Mesodermal cell (in vitro differentiated cells): ENCODE results near the gene LRIT2.

Experiments used
- H3K27ac ChIP-seq: 2 replicates; pipeline ENCODE4 v1.7.0; 2013; ENCODE audit warnings: mild to moderate bottlenecking, low read depth, low read length, moderate library complexity; ENCODE audit not compliant: severe bottlenecking
- H3K36me3 ChIP-seq: 2 replicates; pipeline ENCODE4 v1.7.1; 2013; ENCODE audit warnings: mild to moderate bottlenecking, low read length, moderate library complexity; ENCODE audit not compliant: control insufficient read depth, insufficient read depth
- H3K4me1 ChIP-seq: one replicate; pipeline ENCODE4 v1.7.1; 2013; ENCODE audit warnings: mild to moderate bottlenecking, low read length; ENCODE audit not compliant: insufficient read depth, control insufficient read depth, poor library complexity, severe bottlenecking
- H3K4me3 ChIP-seq: 2 replicates; pipeline ENCODE4 v1.7.0; 2013; ENCODE audit warnings: low read length, control low read depth, mild to moderate bottlenecking; ENCODE audit not compliant: insufficient read depth, poor library complexity, severe bottlenecking; ENCODE audit errors: extremely low read depth
- H3K9me3 ChIP-seq: 2 replicates; pipeline ENCODE4 v1.7.1; 2013; ENCODE audit warnings: mild to moderate bottlenecking, low read length, moderate library complexity; ENCODE audit not compliant: control insufficient read depth
- WGBS, 2 experiments: methylation state at CpG; one replicate each; pipeline ENCODE4 v1.1.5; 2013; ENCODE audit warnings: missing lambda C conversion rate in 2 of 2; ENCODE audit not compliant: insufficient coverage in 2 of 2; 5-methylcytosine and 5-hydroxymethylcytosine counted together

The LRIT2 gene

GRCh38 chr10:84238909-84239308, 13.6 kb upstream of the LRIT2 start:
- H3K4me3 ChIP-seq: no peak overlapping the region
- no peaks in the 10 kb centered on the region for H3K36me3 ChIP-seq
- no peaks in the 10 kb centered on the region for H3K4me1 ChIP-seq
- WGBS, 2 experiments: 86 to 93% methylated on average over 1 to 2 of the region's 3 CpGs
- H3K27ac ChIP-seq: no peak overlapping the region
- no peaks in the 10 kb centered on the region for H3K9me3 ChIP-seq

- Histone ChIP-seq H3K27ac (no peak overlapping the region), H3K4me1 (no peaks in the 10 kb centered on the region), H3K36me3 (no peaks in the 10 kb centered on the region), H3K9me3 (no peaks in the 10 kb centered on the region), H3K4me3 (no peak overlapping the region)
- WGBS, 2 experiments: 54 to 57% methylated on average over 50 to 52 of the region's 52 CpGs
These were observed 12.1 kb upstream of the LRIT2 start for GRCh38 chr10:84237199-84238051.

- no peaks in the 10 kb centered on the region for H3K4me1 ChIP-seq
- WGBS, 2 experiments: 84 to 90% methylated on average over 6 of the region's 6 CpGs
- no peaks in the 10 kb centered on the region for H3K9me3 ChIP-seq
- no peaks in the 10 kb centered on the region for H3K36me3 ChIP-seq
- H3K27ac ChIP-seq: no peak overlapping the region
- no peak overlapping the region for H3K4me3 ChIP-seq
These were observed 11.5 kb upstream of the LRIT2 start for GRCh38 chr10:84236807-84237198.

- no peaks in the 10 kb centered on the region for H3K36me3 ChIP-seq
- H3K4me1 ChIP-seq: no peaks in the 10 kb centered on the region
- WGBS, 2 experiments: 75% methylated on average over 2 of the region's 4 CpGs
- no peak overlapping the region for H3K27ac ChIP-seq
- no peaks in the 10 kb centered on the region for H3K9me3 ChIP-seq
- no peak overlapping the region for H3K4me3 ChIP-seq
These were observed 9.8 kb upstream of the LRIT2 start for GRCh38 chr10:84235096-84235495.

- Histone ChIP-seq H3K27ac (no peak overlapping the region), H3K4me3 (no peak overlapping the region), H3K36me3 (no peaks in the 10 kb centered on the region), H3K4me1 (no peaks in the 10 kb centered on the region), H3K9me3 (no peaks in the 10 kb centered on the region)
- WGBS, 2 experiments: 89 to 96% methylated on average over 3 to 4 of the region's 4 CpGs
These were observed 9.1 kb upstream of the LRIT2 start for GRCh38 chr10:84234479-84234878.

- Histone ChIP-seq H3K4me3 (no peak overlapping the region), H3K4me1 (no peaks in the 10 kb centered on the region), H3K36me3 (no peaks in the 10 kb centered on the region), H3K27ac (no peak overlapping the region), H3K9me3 (no peaks in the 10 kb centered on the region)
- WGBS, 2 experiments: 81 to 90% methylated on average over 4 of the region's 4 CpGs
These were observed 8.6 kb upstream of the LRIT2 start for GRCh38 chr10:84233940-84234339.

- H3K36me3 ChIP-seq: no peaks in the 10 kb centered on the region
- WGBS, 2 experiments: 87 to 93% methylated on average over 10 of the region's 10 CpGs
These were observed 7.0 kb upstream of the LRIT2 start for GRCh38 chr10:84232376-84232775.

GRCh38 chr10:84230359-84230758, 5.0 kb upstream of the LRIT2 start:
- H3K27ac ChIP-seq: no peak overlapping the region
- no peaks in the 10 kb centered on the region for H3K4me1 ChIP-seq
- no peaks in the 10 kb centered on the region for H3K36me3 ChIP-seq
- no peak overlapping the region for H3K4me3 ChIP-seq
- H3K9me3 ChIP-seq: no peaks in the 10 kb centered on the region
- 78 to 86% methylated on average over 1 of the region's 1 CpG for WGBS, 2 experiments

More at GRCh38 chr10:84232376-84232775, 7.0 kb upstream of the LRIT2 start:
- H3K4me1 ChIP-seq: no peaks in the 10 kb centered on the region
- H3K27ac ChIP-seq: no peak overlapping the region
- H3K4me3 ChIP-seq: no peak overlapping the region
- H3K9me3 ChIP-seq: no peaks in the 10 kb centered on the region

- Histone ChIP-seq H3K36me3 (no peaks in the 10 kb centered on the region), H3K9me3 (no peaks in the 10 kb centered on the region), H3K4me1 (no peaks in the 10 kb centered on the region), H3K27ac (no peak overlapping the region), H3K4me3 (no peak overlapping the region)
- 40 to 53% methylated on average over 3 to 4 of the region's 4 CpGs for WGBS, 2 experiments
These were observed 2.5 kb upstream of the LRIT2 start for GRCh38 chr10:84227810-84228209.

GRCh38 chr10:84226616-84227015, 1.3 kb upstream of the LRIT2 start:
- WGBS, 2 experiments: 67 to 90% methylated on average over 2 to 3 of the region's 3 CpGs
- Histone ChIP-seq H3K36me3 (no peaks in the 10 kb centered on the region), H3K27ac (no peak overlapping the region), H3K4me1 (no peaks in the 10 kb centered on the region), H3K9me3 (no peaks in the 10 kb centered on the region), H3K4me3 (no peak overlapping the region)

GRCh38 chr10:84224411-84225028, 824 bp downstream of the LRIT2 start:
- no peaks in the 10 kb centered on the region for H3K4me1 ChIP-seq
- no peak overlapping the region for H3K27ac ChIP-seq
- WGBS, 2 experiments: 40 to 63% methylated on average over 4 to 6 of the region's 6 CpGs
- no peaks in the 10 kb centered on the region for H3K36me3 ChIP-seq
- H3K9me3 ChIP-seq: no peaks in the 10 kb centered on the region
- H3K4me3 ChIP-seq: no peak overlapping the region
